ENCODE measurements around the gene RNF169.
"Not testable (repeated sequence)": the region's sequence is repeated elsewhere in the genome, so short reads cannot be mapped to it uniquely, and the experiment has no call there.

RNF169 gene

DNA sequence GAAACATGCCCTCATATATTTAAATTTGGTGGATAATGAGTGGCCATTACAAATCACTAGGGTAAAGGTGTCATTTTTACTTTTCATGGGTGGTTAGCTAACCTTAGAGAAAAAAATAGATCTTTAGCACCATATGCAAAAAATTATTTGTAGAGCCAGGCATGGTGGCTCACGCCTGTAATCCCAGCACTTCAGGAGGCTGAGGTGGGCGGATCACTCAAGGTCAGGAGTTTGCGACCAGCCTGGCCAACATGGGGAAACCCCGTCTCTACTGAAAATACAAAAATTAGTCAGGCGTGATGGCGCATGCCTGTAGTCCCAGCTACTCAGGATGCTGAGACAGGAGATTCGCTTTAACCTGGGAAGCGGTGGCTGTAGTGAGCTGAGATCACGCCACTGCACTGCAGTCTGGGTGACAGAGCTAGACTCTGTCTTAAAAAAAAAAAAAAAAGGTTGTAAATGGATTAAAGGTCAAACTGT, 19.6 kb downstream of the RNF169 start:
- DNase-seq (ENCODE audit: low read depth): not testable (repeated sequence)

DNA sequence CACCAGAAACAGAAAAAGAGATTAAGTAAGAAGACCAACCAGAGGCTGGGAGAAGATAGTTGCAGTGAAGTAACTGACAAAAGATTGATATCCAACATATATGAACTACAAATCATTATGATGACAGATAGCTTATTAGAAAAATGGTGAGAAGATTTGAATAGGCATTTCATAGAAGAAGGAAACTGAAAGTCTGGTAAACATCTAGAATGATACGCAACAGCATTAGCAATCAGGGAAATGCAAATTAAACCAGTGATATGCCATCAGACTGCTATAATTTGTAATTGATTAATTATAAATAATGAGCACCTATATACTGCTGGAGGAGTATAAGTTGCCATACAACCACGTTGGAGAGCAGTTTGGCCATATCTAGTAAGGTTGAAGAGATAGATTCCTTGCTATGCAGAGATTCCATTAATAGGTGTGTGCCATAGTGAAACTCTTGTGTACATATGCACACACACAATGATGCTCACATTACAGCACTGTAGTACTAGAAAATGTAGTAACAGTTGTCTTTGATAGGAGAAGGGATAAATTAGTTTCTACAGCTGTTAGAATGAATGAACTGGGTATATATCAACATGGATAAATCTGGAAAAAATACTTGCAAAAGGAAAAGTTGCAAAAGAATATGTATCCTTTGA, 20.5 kb downstream of the RNF169 start:
- DNase-seq (ENCODE audit: low read depth): no peak

GRCh38 chr11:74770456-74770855, 21.8 kb downstream of the RNF169 start:
- DNase-seq (ENCODE audit: low read depth): no peak

- no peak for DNase-seq (ENCODE audit: low read depth)
Observed at GRCh38 chr11:74771139-74771538, 22.5 kb downstream of the RNF169 start.

GRCh38 chr11:74773476-74773875, 24.8 kb downstream of the RNF169 start:
- no peak for DNase-seq (ENCODE audit: low read depth)

DNA sequence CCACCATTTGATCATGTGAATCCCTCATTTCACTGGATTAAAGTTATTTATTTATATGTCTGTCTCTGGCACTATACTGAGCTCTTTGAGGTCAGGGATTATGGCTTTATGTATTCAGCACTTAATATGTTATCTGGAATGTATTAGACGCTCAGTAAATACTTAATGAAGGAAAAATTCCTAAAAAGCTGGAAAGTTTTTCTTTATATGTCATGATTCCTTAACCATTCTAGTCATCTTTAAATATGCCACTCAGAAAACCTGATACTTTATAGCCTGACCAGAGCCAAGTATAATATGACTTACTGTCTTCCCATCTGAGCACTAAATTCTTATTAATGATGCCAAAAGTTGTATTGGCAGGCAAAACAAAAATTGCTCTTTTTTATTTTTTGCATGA, 27.1 kb downstream of the RNF169 start:
- no peak for DNase-seq (ENCODE audit: low read depth)

DNA sequence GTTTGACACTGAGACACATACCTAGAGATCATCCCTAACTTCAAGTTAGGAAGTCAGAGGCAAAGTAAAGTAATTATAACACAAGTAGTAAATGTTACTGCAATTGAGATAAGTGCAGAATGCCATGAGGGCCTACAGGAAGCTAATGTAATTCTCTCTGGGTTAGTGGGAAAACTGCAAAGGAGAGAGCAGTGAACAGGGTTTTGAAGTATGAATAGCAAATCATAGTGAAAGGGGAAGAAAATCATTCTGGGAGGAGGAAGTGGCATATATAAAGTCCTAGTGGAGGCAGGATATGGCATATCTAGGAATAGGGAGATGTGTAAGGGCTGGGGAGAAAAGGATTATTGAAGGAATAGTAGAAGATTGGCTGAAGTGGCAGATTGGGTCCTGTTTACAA, 27.9 kb downstream of the RNF169 start:
- DNase-seq (ENCODE audit: low read depth): no peak

DNA sequence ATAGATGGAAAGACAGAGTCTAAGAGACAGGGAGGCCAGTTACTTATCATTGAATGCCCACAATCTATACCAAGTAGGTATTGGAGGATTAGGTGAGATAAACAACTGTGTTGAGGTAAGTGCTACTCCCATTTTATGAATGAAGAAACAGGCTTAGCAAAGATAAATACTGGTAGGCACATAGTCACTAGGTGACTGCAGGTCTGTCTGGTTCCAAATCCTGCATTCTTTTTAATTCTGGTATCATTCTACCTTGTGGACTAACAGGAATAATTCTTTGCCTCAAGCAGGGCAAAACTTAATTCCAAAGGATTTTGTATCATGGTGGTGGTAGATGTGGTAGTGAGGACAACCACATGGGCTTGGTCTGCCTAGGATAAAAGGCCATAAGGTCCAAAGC, 28.4 kb downstream of the RNF169 start:
- DNase-seq (ENCODE audit: low read depth): no peak

DNA sequence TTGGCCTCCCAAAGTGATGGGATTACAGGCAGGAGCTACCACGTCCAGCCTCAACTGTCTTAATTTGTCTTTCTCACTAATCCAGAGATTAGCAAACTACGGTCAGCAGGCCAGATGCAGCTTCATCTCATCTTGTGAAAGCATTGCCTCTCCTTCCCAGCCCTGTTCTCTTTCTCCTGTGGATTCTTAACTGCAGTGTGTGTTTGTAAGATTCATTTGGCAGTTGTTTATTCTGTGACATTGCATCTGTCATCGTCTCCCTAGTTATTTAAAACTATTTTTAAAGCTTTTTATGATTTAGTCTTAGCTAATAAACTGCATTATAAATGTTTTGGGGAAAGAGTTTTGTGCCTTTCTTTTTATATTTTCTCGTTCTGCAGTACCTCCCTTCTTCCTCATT, 29.2 kb downstream of the RNF169 start:
- DNase-seq (ENCODE audit: low read depth): no peak

- no peak for DNase-seq (ENCODE audit: low read depth)
Observed at GRCh38 chr11:74778581-74778980, 29.9 kb downstream of the RNF169 start.

DNA sequence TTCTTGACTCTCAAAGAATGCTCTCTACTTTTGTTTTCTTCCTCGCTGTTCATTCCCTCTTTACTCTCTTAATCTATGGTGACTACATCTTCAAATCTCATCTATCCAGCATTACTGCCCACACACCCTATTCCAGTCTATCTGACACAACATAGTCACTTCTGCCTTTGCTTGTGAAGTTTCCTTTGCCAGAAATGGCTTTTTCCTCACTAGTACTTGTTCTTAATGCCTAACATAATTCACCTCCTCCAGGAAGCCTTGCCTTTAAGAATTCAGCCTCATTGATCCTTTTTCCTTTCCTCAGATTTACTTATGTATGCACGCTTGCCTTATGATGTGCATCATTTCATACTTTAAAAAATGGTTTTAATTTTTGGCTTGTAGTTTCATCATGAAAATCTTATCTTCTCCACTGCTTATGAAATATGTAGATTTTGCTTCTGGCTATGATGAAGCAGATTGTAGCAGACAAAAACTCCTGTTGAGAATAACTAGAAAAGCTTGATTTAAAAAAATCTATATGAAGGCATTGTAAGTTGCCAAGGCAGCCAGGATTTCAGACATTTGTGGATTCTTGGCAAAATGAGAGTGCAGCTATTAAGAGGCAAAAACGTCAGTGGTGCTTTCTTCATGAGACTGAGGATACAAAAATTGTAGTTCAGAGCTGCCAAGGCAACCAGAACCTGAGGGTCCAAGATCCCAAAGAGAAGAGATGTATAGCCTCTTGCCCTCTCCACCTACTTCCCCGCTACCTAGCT, 31.8 kb downstream of the RNF169 start:
- no peak for DNase-seq (ENCODE audit: low read depth)

GRCh38 chr11:74783241-74783871, 34.7 kb downstream of the RNF169 start:
- no peak for DNase-seq (ENCODE audit: low read depth)

GRCh38 chr11:74784234-74784633, 35.6 kb downstream of the RNF169 start:
- DNase-seq (ENCODE audit: low read depth): no peak

DNA sequence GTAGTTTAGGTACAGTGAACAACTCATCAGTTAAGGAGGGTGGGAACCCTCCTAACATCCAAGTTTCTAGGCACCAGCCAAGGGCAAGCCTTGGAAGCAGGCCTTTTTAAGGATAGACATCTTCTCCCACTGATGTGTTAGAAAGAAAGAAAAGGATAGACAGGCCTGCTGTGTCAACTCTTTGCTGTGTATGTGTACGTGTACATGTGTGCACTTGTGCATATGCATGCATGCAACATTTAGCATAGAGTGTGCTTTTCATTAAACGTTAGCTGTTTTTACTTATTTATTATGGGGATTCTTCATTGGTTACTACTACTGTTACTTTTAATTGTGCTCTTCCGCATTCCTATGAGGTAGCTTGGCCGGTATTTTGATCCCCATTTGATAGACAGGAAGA, 36.1 kb downstream of the RNF169 start:
- no peak for DNase-seq (ENCODE audit: low read depth)

- no peak for DNase-seq (ENCODE audit: low read depth)
Observed at GRCh38 chr11:74786574-74786973, 37.9 kb downstream of the RNF169 start.

DNA sequence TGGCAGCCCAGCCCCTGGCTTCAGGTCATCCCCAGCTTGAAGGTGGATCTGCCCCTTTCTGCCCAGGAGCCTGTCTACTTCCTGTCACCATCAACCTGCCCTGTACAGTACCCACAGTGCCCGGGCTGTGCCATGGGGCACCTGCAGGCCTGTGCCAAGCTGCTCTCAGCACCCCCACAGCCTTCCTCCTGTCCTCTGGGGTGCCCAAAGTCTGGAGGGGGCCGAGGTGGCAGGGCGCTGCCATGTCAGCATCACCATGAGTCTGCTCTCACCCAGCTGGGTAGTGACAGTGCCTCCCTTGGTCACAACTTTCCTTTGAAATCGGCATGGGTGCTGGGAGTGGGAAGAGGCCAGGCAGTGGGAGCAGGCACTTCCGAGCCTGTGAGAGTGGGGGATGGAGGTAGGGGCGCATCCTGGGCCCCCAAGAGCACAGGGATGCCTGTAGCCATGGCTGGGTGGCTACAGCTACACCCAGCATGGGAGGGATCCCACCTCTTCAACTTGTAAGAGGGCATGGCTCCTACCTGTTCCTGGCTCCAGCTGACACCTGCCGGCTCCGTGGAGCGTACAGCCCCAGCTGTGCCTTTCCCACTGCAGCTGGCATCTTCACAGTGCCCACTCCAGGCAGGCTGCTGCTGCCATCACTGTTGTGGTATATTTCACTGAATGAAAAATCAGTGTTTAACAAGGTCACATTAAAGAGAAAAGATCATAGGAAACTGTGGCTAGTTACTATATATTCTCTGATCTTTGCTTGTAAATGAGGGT, 42.9 kb downstream of the RNF169 start:
- DNase-seq (ENCODE audit: low read depth): no peak

DNA sequence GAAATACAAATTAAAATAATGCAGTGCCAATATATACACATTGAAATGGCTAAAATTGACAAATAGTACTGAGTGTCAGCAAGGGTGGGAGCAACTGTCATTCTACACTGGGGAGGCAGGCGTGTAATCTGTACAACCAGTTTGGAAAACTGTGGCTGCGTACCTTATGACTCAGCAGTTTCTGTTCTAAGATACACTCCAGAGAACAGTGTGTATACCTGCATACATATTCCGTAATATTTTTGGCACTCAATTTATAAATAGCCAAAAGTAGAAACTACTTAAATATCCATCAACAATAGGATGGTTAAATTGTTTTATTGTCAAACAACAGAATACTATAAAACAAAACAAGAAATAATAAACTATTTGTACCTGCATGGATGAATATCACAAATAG, 57.6 kb downstream of the RNF169 start:
- DNase-seq (ENCODE audit: low read depth): no peak

DNA sequence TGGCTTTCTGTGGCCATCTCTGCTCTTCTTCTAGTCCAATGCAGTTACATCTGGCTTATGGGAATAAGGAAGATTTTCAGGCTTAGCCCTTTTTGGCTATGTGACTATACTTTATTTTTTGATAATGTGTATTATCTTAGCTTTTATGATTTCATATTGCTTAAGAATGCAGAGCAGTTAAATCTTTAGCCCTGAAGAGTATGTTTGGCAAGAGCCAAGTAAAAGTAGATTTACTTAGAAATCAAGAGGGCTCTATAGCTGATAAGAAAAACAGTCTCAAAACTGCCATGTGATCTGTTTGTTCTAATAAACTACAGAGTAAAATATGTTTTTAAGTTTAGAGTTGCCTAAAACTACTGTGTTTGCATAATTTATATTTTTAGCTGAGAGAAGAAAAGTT, 61.2 kb downstream of the RNF169 start:
- DNase-seq (ENCODE audit: low read depth): no peak

DNA sequence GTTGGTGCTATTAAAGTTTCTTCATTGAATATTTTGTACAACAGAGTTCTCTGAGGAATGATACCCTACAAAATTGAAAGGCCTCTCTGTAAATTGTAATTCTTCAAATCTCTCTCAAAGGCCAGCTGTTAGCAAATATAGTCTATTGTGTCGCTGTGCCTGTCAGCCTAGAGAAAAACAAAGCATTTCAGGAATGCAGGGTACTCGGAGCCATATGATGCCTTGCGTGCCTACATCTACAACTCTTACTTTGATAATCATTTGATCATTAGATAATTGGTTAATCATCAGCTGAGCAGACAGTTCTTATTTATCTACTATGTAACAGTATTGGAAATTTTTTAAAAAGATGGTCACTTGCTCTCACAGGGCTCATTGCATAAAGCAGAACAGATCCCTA, 67.3 kb downstream of the RNF169 start:
- no peak for DNase-seq (ENCODE audit: low read depth)

DNA sequence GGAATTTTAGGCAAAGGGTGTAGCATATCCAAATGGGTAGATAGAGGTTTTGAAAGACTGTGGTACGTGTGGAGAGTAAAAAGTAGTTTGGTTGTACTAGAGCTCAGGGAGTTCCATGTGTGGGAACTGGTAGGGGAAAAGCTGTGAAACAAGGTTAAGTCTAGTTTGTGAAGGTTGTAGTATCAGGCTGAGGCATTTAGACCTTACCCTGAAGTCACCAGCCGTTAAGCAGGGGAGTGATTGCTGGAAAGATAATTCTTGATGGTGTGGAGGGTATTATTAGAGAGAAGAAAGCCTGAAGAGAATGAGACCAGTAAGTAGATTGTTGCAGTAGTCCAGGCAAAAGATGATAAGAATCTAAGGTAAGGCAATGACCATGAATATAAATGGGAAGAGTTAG, 68.0 kb downstream of the RNF169 start:
- DNase-seq (ENCODE audit: low read depth): no peak

- no peak for DNase-seq (ENCODE audit: low read depth)
Observed at GRCh38 chr11:74818283-74818946, 69.8 kb downstream of the RNF169 start.

- no peak for DNase-seq (ENCODE audit: low read depth)
Observed at GRCh38 chr11:74819400-74819799, 70.8 kb downstream of the RNF169 start.
